GM12878 (cell line): ENCODE data around the gene GRK6. TPM values are rescaled to one million over a fixed set of nuclear protein-coding genes. Genes with fewer than 3 reads are reported as not detected.

Experiments
- ATAC-seq: fragments of 200-7000 bp; cut with Tn5 transposase; 3 replicates; pipeline ENCODE4 v1.9.1; 2020; ENCODE audit warnings: mild to moderate bottlenecking, moderate library complexity
- BruUV-seq: library from RNA; stranded (reverse); fragments of 400-500 nt; replicated peaks from 2 replicates; lab custom pipeline; 2021; lab: Mats Ljungman, UMichigan
- CTCF ChIA-PET: fragments of 300-600 bp; sonication (Branson Sonifier 250); formaldehyde crosslinking; extraction: SDS; loops from one replicate; lab custom pipeline; 2021; ENCODE audit warnings: inconsistent platforms; lab: Yijun Ruan, JAX
- POLR2A ChIA-PET: fragments of 350-600 bp; formaldehyde crosslinking; extraction: SDS; loops from one replicate; lab custom pipeline; 2021; ENCODE audit warnings: inconsistent platforms; lab: Charles Lee
- RAD21 ChIA-PET: fragments of 300-600 bp; sonication (Branson Sonifier 250); formaldehyde crosslinking; loops from one replicate; lab custom pipeline; 2023; ENCODE audit warnings: antibody characterized with exemption; ENCODE audit not compliant: unreplicated experiment; lab: Charles Lee
- SMC1A ChIA-PET: fragments of 300-600 bp; sonication (Branson Sonifier 250); formaldehyde crosslinking; loops from one replicate; lab custom pipeline; 2023; ENCODE audit not compliant: unreplicated experiment, uncharacterized antibody; lab: Charles Lee
- DNase-seq: peaks from one replicate; pipeline ENCODE4 v3.0.0-alpha.2; 2011; ENCODE audit warnings: low read depth, low spot score
- FAIRE-seq: peaks from 3 replicates; lab custom pipeline; 2011; peaks lifted over from hg19 to GRCh38; lab: Jason Lieb, UNC
- H2AFZ ChIP-seq: 2 replicates; pipeline ENCODE4 v1.6.0; 2011; ENCODE audit warnings: low read depth, low read length, control low read depth; ENCODE audit not compliant: control insufficient read depth
- H3K27ac ChIP-seq: 2 replicates; pipeline ENCODE4 v1.5.1; 2011; ENCODE audit warnings: control low read depth; ENCODE audit not compliant: control insufficient read depth, insufficient read depth
- H3K27me3 ChIP-seq, 2 experiments: replicated peaks in 1 of 2; 2 replicates each; pipeline versions ENCODE4 v1.6.0 to v1.6.1; 2011; ENCODE audit warnings: low read length in 1 of 2; ENCODE audit not compliant: control insufficient read depth in 2 of 2, insufficient read depth in 2 of 2
- H3K36me3 ChIP-seq, 2 experiments: 2 replicates each; pipeline ENCODE4 v1.5.1; 2011; ENCODE audit warnings: low read length in 1 of 2; ENCODE audit not compliant: control insufficient read depth in 2 of 2, insufficient read depth in 2 of 2
- H3K4me1 ChIP-seq: 2 replicates; pipeline ENCODE4 v1.6.1; 2011; ENCODE audit warnings: mild to moderate bottlenecking, low read length, moderate library complexity, mixed read lengths; ENCODE audit not compliant: control insufficient read depth, insufficient read depth
- H3K4me2 ChIP-seq: 2 replicates; pipeline ENCODE4 v1.6.0; 2011; ENCODE audit warnings: control low read depth; ENCODE audit not compliant: control insufficient read depth, insufficient read depth
- H3K4me3 ChIP-seq: fragments of 200-600 bp; sonication (generic); 2 replicates; pipeline ENCODE4 v1.5.1; 2016
- H3K79me2 ChIP-seq: 2 replicates; pipeline ENCODE4 v1.6.0; 2011; ENCODE audit warnings: low read length; ENCODE audit not compliant: control insufficient read depth, insufficient read depth
- H3K9ac ChIP-seq: 2 replicates; pipeline ENCODE4 v1.8.0; 2011; ENCODE audit warnings: low read length, control low read depth, mixed read lengths; ENCODE audit not compliant: control insufficient read depth, insufficient read depth
- H3K9me3 ChIP-seq: replicated peaks from 3 replicates; pipeline ENCODE4 v1.5.1; 2011; ENCODE audit warnings: mild to moderate bottlenecking, low read length; ENCODE audit not compliant: control insufficient read depth, insufficient read depth
- H4K20me1 ChIP-seq: 2 replicates; pipeline ENCODE4 v1.6.0; 2011; ENCODE audit not compliant: control insufficient read depth, insufficient read depth
- BCL11A ChIP-seq: IDR thresholded peaks from 2 replicates; pipeline ENCODE4 v1.6.1; 2011; ENCODE audit warnings: low read depth, low read length
- CBFB ChIP-seq: IDR thresholded peaks from 2 replicates; pipeline ENCODE4 v1.6.1; 2016; ENCODE audit warnings: antibody characterized with exemption, low read depth
- DPF2 ChIP-seq: fragments of 450-650 bp; IDR thresholded peaks from 2 replicates; pipeline ENCODE4 v1.6.1; 2017; ENCODE audit warnings: mild to moderate bottlenecking
- EGR1 ChIP-seq, 2 experiments: IDR thresholded peaks; 1 replicate in 1 of 2; 2 replicates in 1 of 2; pipeline ENCODE4 v1.6.1; 2011 to 2012; ENCODE audit warnings: low read depth in 2 of 2, low read length in 2 of 2, borderline replicate concordance in 1 of 2, mild to moderate bottlenecking in 1 of 2, moderate library complexity in 1 of 2
- GATAD2B ChIP-seq: fragments of 450-650 bp; conservative IDR thresholded peaks from 2 replicates; pipeline ENCODE4 v1.6.1; 2017; ENCODE audit warnings: low read depth, mild to moderate bottlenecking, moderate library complexity
- IKZF1 ChIP-seq: fragments of 450-650 bp; conservative IDR thresholded peaks from 2 replicates; pipeline ENCODE4 v1.6.1; 2017; ENCODE audit warnings: antibody characterized with exemption, mild to moderate bottlenecking
- MTA2 ChIP-seq: fragments of 450-650 bp; IDR thresholded peaks from 2 replicates; pipeline ENCODE4 v1.6.1; 2016; ENCODE audit warnings: low read depth, mild to moderate bottlenecking, moderate library complexity
- NBN ChIP-seq: fragments of 450-650 bp; IDR thresholded peaks from 2 replicates; pipeline ENCODE4 v1.6.1; 2016
- NR2F1 ChIP-seq: fragments of 450-650 bp; conservative IDR thresholded peaks from 2 replicates; pipeline ENCODE4 v1.6.1; 2017; ENCODE audit warnings: mild to moderate bottlenecking
- POLR2A ChIP-seq: IDR thresholded peaks from 2 replicates; pipeline ENCODE4 v1.6.1; 2011; ENCODE audit warnings: low read depth, mild to moderate bottlenecking, low read length
- RUNX3 ChIP-seq: IDR thresholded peaks from 2 replicates; pipeline ENCODE4 v1.6.1; 2012; ENCODE audit warnings: low read length, inconsistent platforms
- SMARCA5 ChIP-seq: fragments of 450-650 bp; IDR thresholded peaks from 2 replicates; pipeline ENCODE4 v1.6.1; 2017; ENCODE audit warnings: mild to moderate bottlenecking
- TAF1 ChIP-seq: IDR thresholded peaks from 2 replicates; pipeline ENCODE4 v1.6.1; 2011; ENCODE audit warnings: mild to moderate bottlenecking, low read depth, low read length, borderline replicate concordance
- TCF12 ChIP-seq: IDR thresholded peaks from 2 replicates; pipeline ENCODE4 v1.6.1; 2011; ENCODE audit warnings: low read depth, mild to moderate bottlenecking, low read length
- ZSCAN29 ChIP-seq: fragments of 450-650 bp; IDR thresholded peaks from 2 replicates; pipeline ENCODE4 v1.6.1; 2017; ENCODE audit warnings: mild to moderate bottlenecking, moderate library complexity
- WGBS: methylation state at CpG from one replicate; pipeline ENCODE4 v1.1.6; 2016; ENCODE audit warnings: low lambda C conversion rate; ENCODE audit not compliant: insufficient replicate concordance, insufficient coverage; ENCODE audit errors: missing lambda C conversion rate; 5-methylcytosine and 5-hydroxymethylcytosine counted together
- in situ Hi-C: fragments of 300-500 bp; cut with MboI; formaldehyde crosslinking; loops from 9 replicates; pipeline ENCODE4 v1.14.3; 2018; ENCODE audit warnings: mixed read lengths
- intact Hi-C: fragments of 100-400 bp; cut with micrococcal nuclease; formaldehyde crosslinking; loops from one replicate; pipeline ENCODE4 v1.14.2; 2022; ENCODE audit not compliant: unreplicated experiment
- polyA plus RNA-seq, 11 experiments: library from polyadenylated mRNA; depleted of rRNA in 4 of 11; unstranded in 6 of 11; stranded (reverse) in 5 of 11; fragments of >200 nt; fragmentation: Nextera tagmentation in 4 of 11; fragmentation: Illumina TruSeq in 1 of 11; extraction: Ambion mirVana in 4 of 11; extraction: Trizol in 1 of 11; gene quantifications; 1 replicate in 1 of 11; 2 replicates in 10 of 11; pipeline versions ENCODE4 v1.2.1 to v1.2.3, GENCODE V29; 2011 to 2016; ENCODE audit warnings: inconsistent platforms in 2 of 11, missing spikeins in 2 of 11, low read depth in 1 of 11
- total RNA-seq, 4 experiments: library from RNA; depleted of rRNA in 3 of 4; stranded (reverse); fragments of >200 nt in 3 of 4; fragmentation: Illumina TruSeq in 1 of 4; extraction: Trizol in 1 of 4; gene quantifications; 2 replicates each; pipeline versions ENCODE4 v1.2.1 to v1.2.3, GENCODE V29; 2013 to 2021
- TF ChIP-seq, protein P1 (sequence below), 3 experiments: IDR thresholded peaks in 2 of 3; conservative IDR thresholded peaks in 1 of 3; 2 replicates each; pipeline ENCODE4 v1.5.1; 2011; ENCODE audit warnings: low read depth in 3 of 3, low read length in 3 of 3, mild to moderate bottlenecking in 3 of 3, control low read depth in 2 of 3, moderate library complexity in 2 of 3, inconsistent platforms in 1 of 3, mixed read lengths in 1 of 3; ENCODE audit not compliant: control insufficient read depth in 2 of 3, insufficient read depth in 1 of 3; ENCODE audit errors: extremely low read depth in 1 of 3
- TF ChIP-seq, protein P2 (sequence below): fragments of 450-650 bp; IDR thresholded peaks from 2 replicates; pipeline ENCODE4 v1.6.1; 2017; ENCODE audit warnings: low read depth, mild to moderate bottlenecking, moderate library complexity

The GRK6 gene
- total and polyA plus RNA-seq, 10 of the 15 experiments (the other 5 are each of a cell fraction or from before 2014, with no cell fraction given): 0.79 to 124 (median 41.6) TPM

DNA sequence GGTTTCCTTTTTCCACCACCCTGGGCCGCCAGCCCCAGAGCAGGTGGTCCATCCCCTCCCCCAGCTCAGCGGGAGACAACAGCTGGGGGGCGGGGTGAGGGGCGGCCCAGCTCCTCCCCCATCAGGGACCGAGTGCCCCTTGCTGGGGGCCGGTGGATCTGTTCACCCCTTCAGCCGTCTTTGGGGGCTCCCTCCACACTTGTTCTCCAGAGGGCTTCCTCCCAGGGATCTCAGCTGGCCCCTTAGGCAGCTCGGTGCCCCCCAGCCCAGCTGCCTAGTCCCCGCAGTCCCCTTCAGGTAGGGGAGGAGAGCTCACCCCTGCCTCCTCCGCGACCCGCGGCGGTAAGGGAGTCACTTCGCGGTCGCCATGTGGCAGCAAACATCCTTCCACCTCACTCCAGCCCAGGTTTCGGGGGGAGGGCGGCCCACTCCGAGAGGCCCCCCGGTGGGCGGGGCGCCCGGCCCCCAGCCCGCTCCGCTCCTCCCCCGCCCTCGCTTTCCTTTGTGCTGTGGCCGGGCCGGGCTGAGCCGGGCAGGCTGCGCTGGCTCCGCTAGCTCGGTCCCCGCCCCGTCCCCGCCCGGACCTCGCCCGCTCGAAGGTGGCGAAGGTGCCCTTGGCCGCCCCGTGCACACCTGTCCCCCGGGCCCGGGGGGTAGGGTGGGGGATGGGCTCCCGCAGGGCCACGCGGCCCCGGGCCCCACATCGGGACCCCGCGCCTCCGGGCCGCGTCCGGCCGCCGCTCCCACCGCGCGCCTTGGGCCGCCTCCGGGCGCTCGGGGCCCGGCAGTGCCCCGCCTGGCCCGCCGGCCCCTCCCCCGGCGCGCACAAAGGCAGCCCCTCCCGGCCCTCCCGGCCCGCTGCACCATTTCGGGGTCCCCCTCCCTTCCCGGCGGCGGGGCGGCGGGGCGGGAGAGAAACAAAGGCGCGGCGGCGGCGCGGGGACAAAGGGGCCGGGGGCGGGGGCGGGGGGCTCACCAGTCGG, 46.3 kb downstream of the GRK6 start:
- H2AFZ ChIP-seq: peak overlapping the region; percentile 56
- in situ Hi-C loops (no loop called here), intact Hi-C loops (no loop called here)
- 5% methylated on average over 23 of the region's 93 CpGs for WGBS
- peaks cover 12% of the 10 kb centered on the region for H3K4me1 ChIP-seq
- no peak for FAIRE-seq
- H3K4me2 ChIP-seq: peak overlapping the region; percentile 89
- ATAC-seq: peak; percentile 69
- SMC1A ChIA-PET: interaction anchor here (0.8 kb wide), 1 partner anchor 29 kb away, joined by 3 read pairs; no protein-coding TSS in a partner anchor
- H3K9me3 ChIP-seq: no peaks in the 10 kb centered on the region
- peaks cover 4% of the 10 kb centered on the region; the same call in 1 of the 2 replicates for H3K79me2 ChIP-seq
- no peaks in the 10 kb centered on the region for H3K36me3 ChIP-seq
- peak overlapping the region; percentile 61 for H3K9ac ChIP-seq
- DNase-seq: no peak
- TF ChIP-seq RUNX3 (peak; percentile 49), MTA2 (0 out of 2 replicates have a peak, but pooled peaks have one; percentile 11), CBFB (no peak), SMARCA5 (peak; percentile 7; the same call in 1 of the 2 replicates), ZSCAN29 (no peak), EGR1 (IDR thresholded peaks at IDR 0.05; ENCODE audit: borderline replicate concordance in 1 of 2, low read depth in 2 of 2, low read length in 2 of 2) (peak in 1 of 2 experiments; percentile 57; a peak in 2 of 3 replicates), DPF2 (peak; percentile 37; the same call in 1 of the 2 replicates), GATAD2B (peak; percentile 14; the same call in 1 of the 2 replicates), TCF12 (0 out of 2 replicates have a peak, but pooled peaks have one; percentile 39), NR2F1 (peak; percentile 50; the same call in 1 of the 2 replicates), BCL11A (no peak), TAF1 (no peak; the same call in 1 of the 2 replicates), IKZF1 (0 out of 2 replicates have a peak, but pooled peaks have one; percentile 20), NBN (peak; percentile 51; the same call in 1 of the 2 replicates), POLR2A (peak; percentile 74)
- TF ChIP-seq, protein P1, sequence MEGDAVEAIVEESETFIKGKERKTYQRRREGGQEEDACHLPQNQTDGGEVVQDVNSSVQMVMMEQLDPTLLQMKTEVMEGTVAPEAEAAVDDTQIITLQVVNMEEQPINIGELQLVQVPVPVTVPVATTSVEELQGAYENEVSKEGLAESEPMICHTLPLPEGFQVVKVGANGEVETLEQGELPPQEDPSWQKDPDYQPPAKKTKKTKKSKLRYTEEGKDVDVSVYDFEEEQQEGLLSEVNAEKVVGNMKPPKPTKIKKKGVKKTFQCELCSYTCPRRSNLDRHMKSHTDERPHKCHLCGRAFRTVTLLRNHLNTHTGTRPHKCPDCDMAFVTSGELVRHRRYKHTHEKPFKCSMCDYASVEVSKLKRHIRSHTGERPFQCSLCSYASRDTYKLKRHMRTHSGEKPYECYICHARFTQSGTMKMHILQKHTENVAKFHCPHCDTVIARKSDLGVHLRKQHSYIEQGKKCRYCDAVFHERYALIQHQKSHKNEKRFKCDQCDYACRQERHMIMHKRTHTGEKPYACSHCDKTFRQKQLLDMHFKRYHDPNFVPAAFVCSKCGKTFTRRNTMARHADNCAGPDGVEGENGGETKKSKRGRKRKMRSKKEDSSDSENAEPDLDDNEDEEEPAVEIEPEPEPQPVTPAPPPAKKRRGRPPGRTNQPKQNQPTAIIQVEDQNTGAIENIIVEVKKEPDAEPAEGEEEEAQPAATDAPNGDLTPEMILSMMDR (IDR thresholded peaks at IDR 0.05 in 2 of 3, conservative IDR thresholded peaks at IDR 0.05 in 1 of 3; ENCODE audit: control insufficient read depth in 2 of 3, extremely low read depth in 1 of 3, insufficient read depth in 1 of 3, low read depth in 3 of 3, low read length in 3 of 3): peak in 1 of 3 experiments; percentile 7; a peak in 1 of 6 replicates
- TF ChIP-seq, protein P2, sequence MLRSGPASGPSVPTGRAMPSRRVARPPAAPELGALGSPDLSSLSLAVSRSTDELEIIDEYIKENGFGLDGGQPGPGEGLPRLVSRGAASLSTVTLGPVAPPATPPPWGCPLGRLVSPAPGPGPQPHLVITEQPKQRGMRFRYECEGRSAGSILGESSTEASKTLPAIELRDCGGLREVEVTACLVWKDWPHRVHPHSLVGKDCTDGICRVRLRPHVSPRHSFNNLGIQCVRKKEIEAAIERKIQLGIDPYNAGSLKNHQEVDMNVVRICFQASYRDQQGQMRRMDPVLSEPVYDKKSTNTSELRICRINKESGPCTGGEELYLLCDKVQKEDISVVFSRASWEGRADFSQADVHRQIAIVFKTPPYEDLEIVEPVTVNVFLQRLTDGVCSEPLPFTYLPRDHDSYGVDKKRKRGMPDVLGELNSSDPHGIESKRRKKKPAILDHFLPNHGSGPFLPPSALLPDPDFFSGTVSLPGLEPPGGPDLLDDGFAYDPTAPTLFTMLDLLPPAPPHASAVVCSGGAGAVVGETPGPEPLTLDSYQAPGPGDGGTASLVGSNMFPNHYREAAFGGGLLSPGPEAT: 0 out of 2 replicates have a peak, but pooled peaks have one; percentile 18
- no peaks in the 10 kb centered on the region for H4K20me1 ChIP-seq
- RAD21 ChIA-PET: interaction anchor here (0.7 to 2.0 kb wide), 6 partner anchors 15 to 82 kb away, joined by 3 to 7 read pairs (median 4); partner anchors contain the start of gene PDLIM7
- BruUV-seq: no TSS peak
- peak overlapping the region; percentile 2; the same call in 1 of the 2 replicates for H3K27ac ChIP-seq
- POLR2A ChIA-PET: interaction anchor here (0.6 to 1.6 kb wide), 6 partner anchors 10 to 36 kb away, joined by 3 to 6 read pairs (median 3); partner anchors contain the start of gene DOK3
- H3K4me3 ChIP-seq: peak overlapping the region; percentile 46
- CTCF ChIA-PET: interaction anchor here (0.8 to 2.4 kb wide), 7 partner anchors 13 to 82 kb away, joined by 3 to 13 read pairs (median 3); no protein-coding TSS in a partner anchor
- no peaks in the 10 kb centered on the region for H3K27me3 ChIP-seq
